H1 (cell line): Measurements from ENCODE around the gene FPGS. TPM values are rescaled to one million over a fixed set of nuclear protein-coding genes. Genes with fewer than 3 reads are reported as not detected.

Experiments
- ASH2L ChIP-seq: fragments of 200-600, 300-600 bp; sonication (generic); IDR thresholded peaks from one replicate; pipeline ENCODE4 v1.7.1; 2017; ENCODE audit warnings: low read length
- BACH1 ChIP-seq: IDR thresholded peaks from 2 replicates; pipeline ENCODE4 v1.6.1; 2012; ENCODE audit warnings: low read length, improper control_type of control experiment
- BCL11A ChIP-seq, 2 experiments: IDR thresholded peaks; one replicate each; pipeline ENCODE4 v1.6.1; 2011; ENCODE audit warnings: low read depth in 2 of 2, low read length in 2 of 2, mild to moderate bottlenecking in 2 of 2
- CBX5 ChIP-seq: fragments of 300-800, 300-1000 bp; sonication (generic); IDR thresholded peaks from 2 replicates; pipeline ENCODE4 v1.7.1; 2016; ENCODE audit warnings: antibody characterized with exemption, low read length, low read depth
- CEBPB ChIP-seq: IDR thresholded peaks from 2 replicates; pipeline ENCODE4 v1.6.1; 2012; ENCODE audit warnings: low read depth, low read length
- CHD7 ChIP-seq: fragments of 300-600 bp; sonication (generic); IDR thresholded peaks from 2 replicates; pipeline ENCODE4 v1.7.1; 2012; ENCODE audit warnings: low read length, moderate library complexity, mild to moderate bottlenecking, inconsistent platforms; ENCODE audit not compliant: insufficient replicate concordance
- EZH2 ChIP-seq: fragments of 200-600 bp; sonication (generic); IDR thresholded peaks from 2 replicates; pipeline ENCODE4 v1.7.1; 2012; ENCODE audit warnings: low read depth, mild to moderate bottlenecking, moderate library complexity, low read length, inconsistent platforms; ENCODE audit not compliant: severe bottlenecking
- HDAC2 ChIP-seq, 2 experiments: fragments of 300-600 bp in 1 of 2; sonication (generic) in 1 of 2; IDR thresholded peaks; 2 replicates each; pipeline ENCODE4 v1.6.1; 2011 to 2012; ENCODE audit warnings: low read depth in 2 of 2, low read length in 2 of 2, mild to moderate bottlenecking in 2 of 2, moderate library complexity in 2 of 2, borderline replicate concordance in 1 of 2, inconsistent platforms in 1 of 2
- MAFK ChIP-seq: IDR thresholded peaks from 2 replicates; pipeline ENCODE4 v1.6.1; 2012; ENCODE audit warnings: low read depth, mild to moderate bottlenecking, improper control_type of control experiment, low read length
- RAD21 ChIP-seq, 2 experiments: IDR thresholded peaks in 1 of 2; conservative IDR thresholded peaks in 1 of 2; 2 replicates each; pipeline ENCODE4 v1.6.1; 2011; ENCODE audit warnings: low read depth in 2 of 2, low read length in 2 of 2, improper control_type of control experiment in 1 of 2, inconsistent platforms in 1 of 2, mild to moderate bottlenecking in 1 of 2, moderate library complexity in 1 of 2
- SRF ChIP-seq: IDR thresholded peaks from 2 replicates; pipeline ENCODE4 v1.6.1; 2011; ENCODE audit warnings: mild to moderate bottlenecking, low read depth, low read length, moderate library complexity
- ZNF274 ChIP-seq: IDR thresholded peaks from 2 replicates; pipeline ENCODE4 v1.7.0; 2012; ENCODE audit warnings: low read length, borderline replicate concordance; ENCODE audit errors: extremely low read depth
- polyA plus RNA-seq, 7 experiments: library from polyadenylated mRNA; depleted of rRNA in 3 of 7; stranded (reverse) in 5 of 7; unstranded in 2 of 7; fragments of >200 nt in 5 of 7; fragments of 200-250 nt in 2 of 7; gene quantifications; 1 replicate in 5 of 7; 2 replicates in 1 of 7; 4 replicates in 1 of 7; pipeline versions ENCODE4 v1.2.1 to v1.2.3, GENCODE V29; 2011 to 2013; ENCODE audit warnings: missing spikeins in 2 of 7, mixed read lengths in 2 of 7
- total RNA-seq: library from RNA; stranded (reverse); fragmentation: NEBNext Ultra II Directional; extraction: Animal tissue kit (Norgen Biotek cat#: 25700); gene quantifications from 2 replicates; pipeline ENCODE4 v1.2.1, GENCODE V29; 2021

FPGS gene
- total and polyA plus RNA-seq, 2 of the 8 experiments (the other 6 are each of a cell fraction or from before 2014, with no cell fraction given) = 62.4 to 83.0 TPM

GRCh38 chr9:127833555-127833954, 30.9 kb downstream of the FPGS start (continued):
- TF ChIP-seq CHD7 (no peak), CEBPB (no peak), ASH2L (no peak), BCL11A (IDR thresholded peaks at IDR 0.05; ENCODE audit: low read depth in 2 of 2, low read length in 2 of 2) (no peak), CBX5 (no peak), ZNF274 (no peak), BACH1 (no peak), HDAC2 (IDR thresholded peaks at IDR 0.05; ENCODE audit: borderline replicate concordance in 1 of 2, low read depth in 2 of 2, low read length in 2 of 2) (no peak), SRF (no peak), EZH2 (no peak), MAFK (no peak), RAD21 (IDR thresholded peaks at IDR 0.05 in 1 of 2, conservative IDR thresholded peaks at IDR 0.05 in 1 of 2; ENCODE audit: low read depth in 2 of 2, low read length in 2 of 2) (no peak)
- TF ChIP-seq, all 59 proteins: peak for 0
